ENCODE measurements around the gene AKT3.

DNA sequence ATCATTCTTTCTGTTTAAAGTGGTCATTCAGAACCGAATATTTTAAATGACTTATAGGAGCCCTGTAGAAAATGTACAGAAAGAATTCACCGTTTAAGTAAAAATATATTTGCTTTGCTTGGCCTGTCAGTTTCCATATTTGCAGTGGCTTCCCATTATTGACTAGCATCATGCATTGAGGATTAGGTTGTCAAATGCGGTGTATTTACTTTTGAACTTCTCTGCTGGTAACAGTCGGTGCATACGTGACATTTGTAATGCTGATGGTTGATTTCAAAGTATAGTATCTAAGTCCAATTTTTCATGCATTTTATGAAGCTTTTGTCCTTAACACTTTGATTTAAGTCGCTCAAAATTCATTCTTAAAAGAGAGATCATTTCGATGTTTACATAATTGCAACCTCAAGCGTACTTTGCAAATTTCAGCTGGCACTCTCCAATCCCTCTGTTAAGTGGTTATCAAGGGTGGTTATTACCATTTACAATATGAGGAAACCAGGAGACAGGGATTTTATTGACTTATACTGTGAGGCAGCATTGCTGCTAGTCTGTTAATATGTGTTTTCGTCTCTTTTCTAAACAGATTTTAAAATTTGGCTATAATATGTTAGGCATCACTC is 392.6 kb downstream of the AKT3 start:
- TF ChIP-seq, protein P1, sequence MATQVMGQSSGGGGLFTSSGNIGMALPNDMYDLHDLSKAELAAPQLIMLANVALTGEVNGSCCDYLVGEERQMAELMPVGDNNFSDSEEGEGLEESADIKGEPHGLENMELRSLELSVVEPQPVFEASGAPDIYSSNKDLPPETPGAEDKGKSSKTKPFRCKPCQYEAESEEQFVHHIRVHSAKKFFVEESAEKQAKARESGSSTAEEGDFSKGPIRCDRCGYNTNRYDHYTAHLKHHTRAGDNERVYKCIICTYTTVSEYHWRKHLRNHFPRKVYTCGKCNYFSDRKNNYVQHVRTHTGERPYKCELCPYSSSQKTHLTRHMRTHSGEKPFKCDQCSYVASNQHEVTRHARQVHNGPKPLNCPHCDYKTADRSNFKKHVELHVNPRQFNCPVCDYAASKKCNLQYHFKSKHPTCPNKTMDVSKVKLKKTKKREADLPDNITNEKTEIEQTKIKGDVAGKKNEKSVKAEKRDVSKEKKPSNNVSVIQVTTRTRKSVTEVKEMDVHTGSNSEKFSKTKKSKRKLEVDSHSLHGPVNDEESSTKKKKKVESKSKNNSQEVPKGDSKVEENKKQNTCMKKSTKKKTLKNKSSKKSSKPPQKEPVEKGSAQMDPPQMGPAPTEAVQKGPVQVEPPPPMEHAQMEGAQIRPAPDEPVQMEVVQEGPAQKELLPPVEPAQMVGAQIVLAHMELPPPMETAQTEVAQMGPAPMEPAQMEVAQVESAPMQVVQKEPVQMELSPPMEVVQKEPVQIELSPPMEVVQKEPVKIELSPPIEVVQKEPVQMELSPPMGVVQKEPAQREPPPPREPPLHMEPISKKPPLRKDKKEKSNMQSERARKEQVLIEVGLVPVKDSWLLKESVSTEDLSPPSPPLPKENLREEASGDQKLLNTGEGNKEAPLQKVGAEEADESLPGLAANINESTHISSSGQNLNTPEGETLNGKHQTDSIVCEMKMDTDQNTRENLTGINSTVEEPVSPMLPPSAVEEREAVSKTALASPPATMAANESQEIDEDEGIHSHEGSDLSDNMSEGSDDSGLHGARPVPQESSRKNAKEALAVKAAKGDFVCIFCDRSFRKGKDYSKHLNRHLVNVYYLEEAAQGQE (IDR thresholded peaks at IDR 0.05; ENCODE audit: low read depth), result no peak
- TF ChIP-seq TCF12 (IDR thresholded peaks at IDR 0.05; ENCODE audit: low read depth) (no peak), TAF1 (IDR thresholded peaks at IDR 0.05; ENCODE audit: low read depth) (no peak), EP300 (IDR thresholded peaks at IDR 0.05; ENCODE audit: borderline replicate concordance) (no peak), TEAD4 (IDR thresholded peaks at IDR 0.05) (no peak), CEBPB (IDR thresholded peaks at IDR 0.05) (no peak), ZBTB7A (IDR thresholded peaks at IDR 0.05; ENCODE audit: low read depth) (no peak), RAD21 (IDR thresholded peaks at IDR 0.05; ENCODE audit: low read depth) (no peak)
- TF ChIP-seq, protein P2, sequence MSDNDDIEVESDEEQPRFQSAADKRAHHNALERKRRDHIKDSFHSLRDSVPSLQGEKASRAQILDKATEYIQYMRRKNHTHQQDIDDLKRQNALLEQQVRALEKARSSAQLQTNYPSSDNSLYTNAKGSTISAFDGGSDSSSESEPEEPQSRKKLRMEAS (IDR thresholded peaks at IDR 0.05), result no peak
